ENCODE results near the gene SLC30A4. TPM values are rescaled to one million over a fixed set of nuclear protein-coding genes. Genes with fewer than 3 reads are reported as not detected.

Gene SLC30A4
- total RNA-seq, 6 donors from 2014 or later: 1.4 to 7.3 (median 5.6) TPM

GRCh38 chr15:45442507-45443135 lies 79.9 kb downstream of the SLC30A4 start:
- H3K27ac ChIP-seq: no peak overlapping the region
- no peak overlapping the region for H3K4me3 ChIP-seq
- no peaks in the 10 kb centered on the region for H3K27me3 ChIP-seq
- H3K36me3 ChIP-seq: no peaks in the 10 kb centered on the region
- H3K9me3 ChIP-seq: no peaks in the 10 kb centered on the region
- DNase-seq (no peak), ATAC-seq (ENCODE audit: low FRiP score in 2 of 2) (peak in 1 of 2 donors; percentile 23)
- TF ChIP-seq CTCF (IDR thresholded peaks at IDR 0.05): no peak
- TF ChIP-seq POLR2AphosphoS5 (IDR thresholded peaks at IDR 0.05): no peak
- no peak for TF ChIP-seq EP300 (IDR thresholded peaks at IDR 0.05)
- TF ChIP-seq POLR2A (IDR thresholded peaks at IDR 0.05): no peak
- peaks cover 0 to 18% (median 11%) of the 10 kb centered on the region in 4 donors for H3K4me1 ChIP-seq
- WGBS, 2 donors: 88 to 90% methylated on average over 5 of the region's 5 CpGs

GRCh38 chr15:45441686-45442085 lies 80.9 kb downstream of the SLC30A4 start:
- 45 to 56% methylated on average over 8 of the region's 8 CpGs for WGBS, 2 donors
- peaks cover 0 to 18% (median 11%) of the 10 kb centered on the region in 4 donors for H3K4me1 ChIP-seq
- ATAC-seq (ENCODE audit: low FRiP score in 2 of 2) (no peak), DNase-seq (peak in 1 of 2 donors; percentile 84)
- no peak for TF ChIP-seq POLR2A (IDR thresholded peaks at IDR 0.05)
- H3K36me3 ChIP-seq: no peaks in the 10 kb centered on the region
- H3K27ac ChIP-seq: no peak overlapping the region
- H3K9me3 ChIP-seq: no peaks in the 10 kb centered on the region
- no peak overlapping the region for H3K4me3 ChIP-seq
- H3K27me3 ChIP-seq: no peaks in the 10 kb centered on the region

- Histone ChIP-seq H3K27me3 (no peaks in the 10 kb centered on the region), H3K9me3 (no peaks in the 10 kb centered on the region), H3K4me3 (no peak overlapping the region), H3K36me3 (no peaks in the 10 kb centered on the region), H3K27ac (no peak overlapping the region), H3K4me1 (peaks cover 0 to 17% (median 9%) of the 10 kb centered on the region in 4 donors)
- DNase-seq: no peak
- TF ChIP-seq POLR2AphosphoS5 (IDR thresholded peaks at IDR 0.05): no peak
- no peak for TF ChIP-seq CTCF (IDR thresholded peaks at IDR 0.05)
- TF ChIP-seq POLR2A (IDR thresholded peaks at IDR 0.05): no peak
- no peak for TF ChIP-seq EP300 (IDR thresholded peaks at IDR 0.05)
- ATAC-seq (ENCODE audit: low FRiP score in 2 of 2): no peak
These were observed 81.5 kb downstream of the SLC30A4 start for GRCh38 chr15:45441036-45441435.

GRCh38 chr15:45439521-45440260 lies 82.9 kb downstream of the SLC30A4 start:
- no peak for DNase-seq
- 57 to 66% methylated on average over 5 of the region's 5 CpGs for WGBS, 2 donors

More at GRCh38 chr15:45439521-45440260, 82.9 kb downstream of the SLC30A4 start:
- no peak overlapping the region for H3K4me3 ChIP-seq
- H3K36me3 ChIP-seq: no peaks in the 10 kb centered on the region
- H3K9me3 ChIP-seq: no peaks in the 10 kb centered on the region
- TF ChIP-seq EP300 (IDR thresholded peaks at IDR 0.05) (no peak), POLR2AphosphoS5 (IDR thresholded peaks at IDR 0.05) (no peak), POLR2A (IDR thresholded peaks at IDR 0.05) (no peak), CTCF (IDR thresholded peaks at IDR 0.05) (no peak)
- no peak overlapping the region for H3K27ac ChIP-seq
- H3K4me1 ChIP-seq: peaks cover 0 to 6% (median 0%) of the 10 kb centered on the region in 4 donors
- H3K27me3 ChIP-seq: no peaks in the 10 kb centered on the region
- no peak for ATAC-seq (ENCODE audit: low FRiP score in 2 of 2)
